ENCODE results near the gene ACTMAP. TPM values are rescaled to one million over a fixed set of nuclear protein-coding genes. Genes with fewer than 3 reads are reported as not detected.
A peak's percentile ranks its signal among the peaks of the same experiment; 100 is the strongest.

The ACTMAP gene
- total and polyA plus RNA-seq, 9 of the 15 experiments (the other 6 are each of a cell fraction or from before 2014, with no cell fraction given): 1.7 to 16.6 (median 4.9) TPM

DNA sequence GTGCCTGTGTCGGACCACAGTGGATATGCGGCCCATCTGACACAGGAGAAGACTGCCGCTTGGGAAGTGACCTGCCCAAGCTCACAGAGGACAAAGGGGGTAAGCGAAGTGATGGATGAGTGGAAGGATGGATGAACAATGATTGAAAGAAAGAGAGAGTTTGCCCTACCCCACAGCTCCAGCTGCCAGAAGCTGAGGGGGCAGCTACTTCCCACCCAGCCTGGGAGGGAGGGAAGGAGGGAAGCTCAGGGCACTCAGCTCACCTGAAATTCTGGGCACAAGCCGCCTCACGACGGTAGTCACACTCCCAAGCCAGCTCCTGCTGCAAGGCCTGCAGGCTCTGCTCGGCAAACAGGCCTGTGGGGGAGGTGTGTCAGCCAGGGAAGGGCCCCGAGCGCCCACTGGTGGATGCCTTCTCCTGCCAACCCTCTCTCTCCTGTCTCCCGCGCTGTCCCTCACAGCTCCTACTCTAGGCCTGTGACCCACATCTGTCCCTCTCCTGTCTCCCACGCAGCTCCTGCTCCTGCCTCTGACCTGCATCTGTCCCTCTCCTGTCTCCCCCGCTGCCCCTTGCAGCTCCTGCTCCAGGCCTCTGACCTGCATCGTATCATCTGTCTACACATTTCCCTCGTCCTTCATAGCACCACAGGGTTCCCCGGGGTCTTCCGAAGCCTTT lies 47.8 kb downstream of the ACTMAP start (continued):
- TF ChIP-seq, protein P1, sequence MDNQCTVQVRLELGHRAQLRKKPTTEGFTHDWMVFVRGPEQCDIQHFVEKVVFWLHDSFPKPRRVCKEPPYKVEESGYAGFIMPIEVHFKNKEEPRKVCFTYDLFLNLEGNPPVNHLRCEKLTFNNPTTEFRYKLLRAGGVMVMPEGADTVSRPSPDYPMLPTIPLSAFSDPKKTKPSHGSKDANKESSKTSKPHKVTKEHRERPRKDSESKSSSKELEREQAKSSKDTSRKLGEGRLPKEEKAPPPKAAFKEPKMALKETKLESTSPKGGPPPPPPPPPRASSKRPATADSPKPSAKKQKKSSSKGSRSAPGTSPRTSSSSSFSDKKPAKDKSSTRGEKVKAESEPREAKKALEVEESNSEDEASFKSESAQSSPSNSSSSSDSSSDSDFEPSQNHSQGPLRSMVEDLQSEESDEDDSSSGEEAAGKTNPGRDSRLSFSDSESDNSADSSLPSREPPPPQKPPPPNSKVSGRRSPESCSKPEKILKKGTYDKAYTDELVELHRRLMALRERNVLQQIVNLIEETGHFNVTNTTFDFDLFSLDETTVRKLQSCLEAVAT (IDR thresholded peaks at IDR 0.05): 0 out of 4 replicates have a peak, but pooled peaks of 1 of the 2 experiments have one; percentile 17
- peak; percentile 43; the same call in 1 of the 2 replicates for TF ChIP-seq NCOR1 (IDR thresholded peaks at IDR 0.05)
- TF ChIP-seq PTBP1 (IDR thresholded peaks at IDR 0.05; ENCODE audit: low read depth, low read length): no peak
- peak; percentile 79; the same call in 1 of the 2 replicates for TF ChIP-seq XRCC5 (IDR thresholded peaks at IDR 0.05; ENCODE audit: low read depth, low read length)
- TF ChIP-seq BRD9 (IDR thresholded peaks at IDR 0.05; ENCODE audit: low read depth, partially characterized antibody): peak; percentile 63
- peak; percentile 60 for TF ChIP-seq CBFA2T2 (conservative IDR thresholded peaks at IDR 0.05)
- TF ChIP-seq EP400 (IDR thresholded peaks at IDR 0.05): peak; percentile 51; the same call in 1 of the 2 replicates
- TF ChIP-seq, protein P2, sequence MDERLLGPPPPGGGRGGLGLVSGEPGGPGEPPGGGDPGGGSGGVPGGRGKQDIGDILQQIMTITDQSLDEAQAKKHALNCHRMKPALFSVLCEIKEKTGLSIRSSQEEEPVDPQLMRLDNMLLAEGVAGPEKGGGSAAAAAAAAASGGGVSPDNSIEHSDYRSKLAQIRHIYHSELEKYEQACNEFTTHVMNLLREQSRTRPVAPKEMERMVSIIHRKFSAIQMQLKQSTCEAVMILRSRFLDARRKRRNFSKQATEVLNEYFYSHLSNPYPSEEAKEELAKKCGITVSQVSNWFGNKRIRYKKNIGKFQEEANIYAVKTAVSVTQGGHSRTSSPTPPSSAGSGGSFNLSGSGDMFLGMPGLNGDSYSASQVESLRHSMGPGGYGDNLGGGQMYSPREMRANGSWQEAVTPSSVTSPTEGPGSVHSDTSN (CRISPR knock-in tag; IDR thresholded peaks at IDR 0.05; ENCODE audit: low read depth): no peak
- TF ChIP-seq, protein P2 (tag; conservative IDR thresholded peaks at IDR 0.05; ENCODE audit: low read depth): no peak
- peak; percentile 39; the same call in 1 of the 2 replicates for TF ChIP-seq HCFC1 (IDR thresholded peaks at IDR 0.05; ENCODE audit: low read depth, low read length)
- TF ChIP-seq, protein P3, sequence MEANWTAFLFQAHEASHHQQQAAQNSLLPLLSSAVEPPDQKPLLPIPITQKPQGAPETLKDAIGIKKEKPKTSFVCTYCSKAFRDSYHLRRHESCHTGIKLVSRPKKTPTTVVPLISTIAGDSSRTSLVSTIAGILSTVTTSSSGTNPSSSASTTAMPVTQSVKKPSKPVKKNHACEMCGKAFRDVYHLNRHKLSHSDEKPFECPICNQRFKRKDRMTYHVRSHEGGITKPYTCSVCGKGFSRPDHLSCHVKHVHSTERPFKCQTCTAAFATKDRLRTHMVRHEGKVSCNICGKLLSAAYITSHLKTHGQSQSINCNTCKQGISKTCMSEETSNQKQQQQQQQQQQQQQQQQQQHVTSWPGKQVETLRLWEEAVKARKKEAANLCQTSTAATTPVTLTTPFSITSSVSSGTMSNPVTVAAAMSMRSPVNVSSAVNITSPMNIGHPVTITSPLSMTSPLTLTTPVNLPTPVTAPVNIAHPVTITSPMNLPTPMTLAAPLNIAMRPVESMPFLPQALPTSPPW (CRISPR knock-in tag; IDR thresholded peaks at IDR 0.05): peak; percentile 49; the same call in 1 of the 2 replicates
- TF ChIP-seq, protein P4, sequence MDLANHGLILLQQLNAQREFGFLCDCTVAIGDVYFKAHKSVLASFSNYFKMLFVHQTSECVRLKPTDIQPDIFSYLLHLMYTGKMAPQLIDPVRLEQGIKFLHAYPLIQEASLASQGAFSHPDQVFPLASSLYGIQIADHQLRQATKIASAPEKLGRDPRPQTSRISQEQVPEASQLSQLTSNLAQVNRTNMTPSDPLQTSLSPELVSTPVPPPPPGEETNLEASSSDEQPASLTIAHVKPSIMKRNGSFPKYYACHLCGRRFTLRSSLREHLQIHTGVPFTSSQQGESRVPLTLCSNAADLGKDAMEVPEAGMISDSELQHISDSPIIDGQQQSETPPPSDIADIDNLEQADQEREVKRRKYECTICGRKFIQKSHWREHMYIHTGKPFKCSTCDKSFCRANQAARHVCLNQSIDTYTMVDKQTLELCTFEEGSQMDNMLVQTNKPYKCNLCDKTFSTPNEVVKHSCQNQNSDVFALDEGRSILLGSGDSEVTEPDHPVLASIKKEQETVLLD (IDR thresholded peaks at IDR 0.05): peak; percentile 72; the same call in 1 of the 2 replicates
- TF ChIP-seq LCOR (CRISPR knock-in tag; IDR thresholded peaks at IDR 0.05): no peak
- TF ChIP-seq GTF2A2 (tag; IDR thresholded peaks at IDR 0.05): no peak
- TF ChIP-seq, protein P5, sequence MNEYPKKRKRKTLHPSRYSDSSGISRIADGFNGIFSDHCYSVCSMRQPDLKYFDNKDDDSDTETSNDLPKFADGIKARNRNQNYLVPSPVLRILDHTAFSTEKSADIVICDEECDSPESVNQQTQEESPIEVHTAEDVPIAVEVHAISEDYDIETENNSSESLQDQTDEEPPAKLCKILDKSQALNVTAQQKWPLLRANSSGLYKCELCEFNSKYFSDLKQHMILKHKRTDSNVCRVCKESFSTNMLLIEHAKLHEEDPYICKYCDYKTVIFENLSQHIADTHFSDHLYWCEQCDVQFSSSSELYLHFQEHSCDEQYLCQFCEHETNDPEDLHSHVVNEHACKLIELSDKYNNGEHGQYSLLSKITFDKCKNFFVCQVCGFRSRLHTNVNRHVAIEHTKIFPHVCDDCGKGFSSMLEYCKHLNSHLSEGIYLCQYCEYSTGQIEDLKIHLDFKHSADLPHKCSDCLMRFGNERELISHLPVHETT (CRISPR knock-in tag; conservative IDR thresholded peaks at IDR 0.05 in 1 of 2, IDR thresholded peaks at IDR 0.05 in 1 of 2): peak in 1 of 2 experiments; percentile 17; a peak in 1 of 4 replicates
- no peak for TF ChIP-seq KAT8 (IDR thresholded peaks at IDR 0.05; ENCODE audit: low read depth)
- TF ChIP-seq MCM5 (IDR thresholded peaks at IDR 0.05; ENCODE audit: low read depth): no peak
- peak; percentile 91 for TF ChIP-seq SMC3 (conservative IDR thresholded peaks at IDR 0.05; ENCODE audit: insufficient read depth, low read depth, low read length)
- TF ChIP-seq KAT2B (IDR thresholded peaks at IDR 0.05; ENCODE audit: low read depth, low read length): no peak
- peak; percentile 17; the same call in 1 of the 2 replicates for TF ChIP-seq EP300 (IDR thresholded peaks at IDR 0.05; ENCODE audit: low read length)

All from K562 (cell line).